Activated T-cell treated with anti-CD3 and anti-CD28 coated beads for 1 hour (primary cell): ENCODE measurements around the gene SPDYE8.
A peak's percentile ranks its signal among the peaks of the same experiment; 100 is the strongest.
"Not testable (repeated sequence)": the region's sequence is repeated elsewhere in the genome, so short reads cannot be mapped to it uniquely, and the experiment has no call there.

ENCODE experiments used
- DNase-seq: peaks from one replicate; pipeline ENCODE4 v3.0.0-alpha.2; 2020; ENCODE audit warnings: low read depth

SPDYE8 gene, protein sequence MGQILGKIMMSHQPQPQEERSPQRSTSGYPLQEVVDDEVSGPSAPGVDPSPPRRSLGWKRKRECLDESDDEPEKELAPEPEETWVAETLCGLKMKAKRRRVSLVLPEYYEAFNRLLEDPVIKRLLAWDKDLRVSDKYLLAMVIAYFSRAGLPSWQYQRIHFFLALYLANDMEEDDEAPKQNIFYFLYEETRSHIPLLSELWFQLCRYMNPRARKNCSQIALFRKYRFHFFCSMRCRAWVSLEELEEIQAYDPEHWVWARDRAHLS

DNA sequence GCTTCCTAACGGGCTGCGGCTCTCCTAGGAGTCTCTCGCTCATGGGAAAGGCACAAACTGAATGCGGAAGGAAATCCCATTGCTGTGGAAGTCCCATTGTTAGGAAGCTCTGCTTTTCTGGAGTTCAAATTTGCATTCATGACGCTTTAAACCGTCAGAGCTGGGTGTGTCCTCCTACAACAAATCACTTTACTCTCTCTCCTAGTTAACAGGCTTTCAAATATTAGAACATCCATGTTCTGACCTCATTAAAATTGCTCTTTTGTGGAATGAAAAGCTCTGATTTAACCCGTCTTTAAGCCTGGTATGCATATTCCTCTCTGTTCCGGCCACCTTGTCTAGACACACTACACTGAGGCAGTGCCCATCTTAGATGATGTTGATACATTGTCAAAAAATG, at the start of gene SPDYE8:
Gene SPDYE8, minus strand, starts transcription at position 101 of the 400 bp plus-strand sequence. CDS start 1,800 bp downstream, outside the sequence.
- not testable (repeated sequence) for DNase-seq

DNA sequence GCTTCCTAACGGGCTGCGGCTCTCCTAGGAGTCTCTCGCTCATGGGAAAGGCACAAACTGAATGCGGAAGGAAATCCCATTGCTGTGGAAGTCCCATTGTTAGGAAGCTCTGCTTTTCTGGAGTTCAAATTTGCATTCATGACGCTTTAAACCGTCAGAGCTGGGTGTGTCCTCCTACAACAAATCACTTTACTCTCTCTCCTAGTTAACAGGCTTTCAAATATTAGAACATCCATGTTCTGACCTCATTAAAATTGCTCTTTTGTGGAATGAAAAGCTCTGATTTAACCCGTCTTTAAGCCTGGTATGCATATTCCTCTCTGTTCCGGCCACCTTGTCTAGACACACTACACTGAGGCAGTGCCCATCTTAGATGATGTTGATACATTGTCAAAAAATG, 28.2 kb upstream of the SPDYE8 start, which contains the start of gene SPDYE11:
Gene SPDYE11, minus strand, starts transcription at position 101 of the 400 bp plus-strand sequence. CDS start 1,800 bp downstream, outside the sequence.
- DNase-seq, result not testable (repeated sequence)

GRCh38 chr7:73006491-73006890, 23.1 kb downstream of the SPDYE8 start:
- DNase-seq, result not testable (repeated sequence)

DNA sequence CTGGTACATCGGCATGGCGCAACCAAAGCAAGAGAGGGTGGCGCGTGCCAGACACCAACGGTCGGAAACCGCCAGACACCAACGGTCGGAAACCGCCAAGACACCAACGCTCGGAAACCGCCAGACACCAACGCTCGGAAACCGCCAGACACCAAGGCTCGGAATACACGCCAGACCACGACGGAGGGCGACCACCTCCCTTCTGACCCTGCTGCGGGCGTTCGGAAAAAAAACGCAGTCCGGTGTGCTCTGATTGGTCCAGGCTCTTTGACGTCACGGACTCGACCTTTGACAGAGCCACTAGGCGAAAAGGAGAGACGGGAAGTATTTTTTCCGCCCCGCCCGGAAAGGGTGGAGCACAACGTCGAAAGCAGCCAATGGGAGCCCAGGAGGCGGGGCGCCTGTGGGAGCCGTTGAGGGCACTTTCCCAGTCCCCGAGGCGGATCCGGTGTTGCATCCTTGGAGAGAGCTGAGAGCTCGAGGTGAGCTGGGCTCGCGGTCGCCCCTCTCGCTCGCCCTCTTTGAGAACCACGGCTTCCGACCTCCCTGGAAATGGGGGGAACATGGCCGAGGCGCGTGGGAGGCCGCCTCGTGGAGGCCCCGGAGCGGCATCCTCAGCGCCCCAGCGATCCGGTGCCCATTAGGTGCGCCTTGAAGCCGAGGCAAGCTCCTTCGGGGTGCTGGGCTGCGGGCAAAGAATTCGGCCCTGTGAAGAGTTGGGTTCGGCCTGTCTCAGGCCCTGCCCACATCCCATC, 23.7 kb downstream of the SPDYE8 start:
- DNase-seq, result peak; percentile 67

GRCh38 chr7:73005356-73005692, 24.2 kb downstream of the SPDYE8 start:
- DNase-seq, result peak; percentile 59

- not testable (repeated sequence) for DNase-seq
These were observed 31.6 kb downstream of the SPDYE8 start for GRCh38 chr7:72997887-72998468.

DNA sequence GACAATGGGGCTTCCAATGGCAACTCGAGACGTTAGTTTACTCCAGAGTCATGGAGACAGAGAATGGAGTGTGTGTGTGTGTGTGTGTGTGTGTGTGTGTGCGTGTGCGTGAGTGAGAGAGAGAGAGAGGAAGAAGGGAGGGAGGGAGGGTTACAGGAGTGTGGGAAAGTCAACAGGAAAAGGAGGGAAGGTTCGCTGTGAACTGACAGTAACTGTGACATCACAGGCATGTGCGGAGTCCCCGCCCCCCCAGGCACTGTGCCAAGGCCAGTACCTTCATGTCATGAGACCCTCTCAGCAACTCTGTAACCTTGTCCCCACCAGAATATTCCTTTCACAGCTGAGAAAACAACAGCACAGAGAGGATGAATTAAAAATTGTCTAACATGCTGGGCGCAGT, 32.1 kb downstream of the SPDYE8 start:
- DNase-seq, result not testable (repeated sequence)

DNA sequence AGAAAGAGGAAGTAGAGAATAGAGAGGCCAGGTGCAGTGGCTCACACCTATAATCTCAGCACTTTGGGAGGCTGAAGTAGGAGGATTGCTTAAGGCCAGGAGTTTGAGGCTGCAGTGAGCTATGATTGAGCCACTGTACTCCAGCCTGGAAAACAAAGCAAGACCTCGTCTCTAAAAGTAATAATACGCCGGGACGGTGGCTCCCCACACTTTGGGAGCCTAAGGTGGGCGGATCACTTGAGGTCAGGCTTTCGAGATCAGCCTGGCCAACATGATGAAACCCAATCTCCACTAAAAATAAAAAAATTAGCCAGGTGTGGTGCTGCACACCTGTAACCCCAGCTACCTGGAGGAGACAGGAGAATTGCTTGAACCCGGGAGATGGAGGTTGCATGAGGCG, 34.1 kb downstream of the SPDYE8 start:
- not testable (repeated sequence) for DNase-seq

GRCh38 chr7:72990146-72990913, 39.2 kb downstream of the SPDYE8 start:
- not testable (repeated sequence) for DNase-seq

- DNase-seq, result not testable (repeated sequence)
These were observed 47.5 kb downstream of the SPDYE8 start for GRCh38 chr7:72982084-72982483.

GRCh38 chr7:72980382-72980781, 49.2 kb downstream of the SPDYE8 start:
- DNase-seq, result not testable (repeated sequence)

DNA sequence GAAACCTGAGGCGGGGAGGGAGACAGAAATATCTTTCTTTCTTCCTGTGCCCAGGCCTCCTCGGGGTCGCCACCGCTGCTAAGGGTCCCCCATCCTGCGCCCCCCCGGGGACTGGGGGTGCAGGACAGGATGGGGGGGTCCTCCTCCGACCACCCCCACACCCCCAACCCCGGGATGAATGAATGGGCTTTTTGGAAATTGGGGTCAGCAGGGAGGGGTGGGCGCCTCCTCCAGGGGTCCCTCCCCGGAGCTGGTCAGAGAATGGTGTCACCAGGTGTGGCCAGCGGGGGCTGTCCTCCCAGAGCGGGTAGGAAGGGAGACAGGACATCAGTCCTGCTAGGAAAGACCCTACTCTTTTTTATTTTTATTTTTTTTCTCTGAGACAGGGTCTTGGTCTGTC, 53.1 kb downstream of the SPDYE8 start:
- DNase-seq, result not testable (repeated sequence)

- DNase-seq, result not testable (repeated sequence)
These were observed 53.8 kb downstream of the SPDYE8 start for GRCh38 chr7:72975656-72976286.

DNA sequence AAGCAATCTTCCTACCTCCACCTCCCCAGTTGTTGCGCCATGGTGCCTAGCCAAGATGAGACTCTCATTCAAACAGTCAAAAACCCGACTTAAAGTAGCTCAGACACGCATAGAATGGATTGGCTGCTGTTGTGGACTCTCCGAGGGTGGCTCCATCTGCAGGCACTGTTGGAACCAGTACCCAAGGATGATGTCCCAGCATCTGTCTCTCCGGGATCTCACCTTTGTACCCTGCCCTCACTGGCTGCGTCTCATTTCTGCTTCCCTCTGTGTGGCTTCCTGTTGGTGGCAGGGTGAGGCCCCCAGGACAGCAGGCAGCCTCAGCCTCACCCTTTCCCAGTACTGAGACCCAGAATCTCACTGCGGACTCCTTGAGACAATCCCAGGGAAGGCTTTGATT, 54.8 kb downstream of the SPDYE8 start:
- not testable (repeated sequence) for DNase-seq

GRCh38 chr7:72971505-72971904, 58.1 kb downstream of the SPDYE8 start:
- not testable (repeated sequence) for DNase-seq
